H1 (cell line): ENCODE measurements around the gene DMBT1. TPM values are rescaled to one million over a fixed set of nuclear protein-coding genes. Genes with fewer than 3 reads are reported as not detected.

Experiments used
- CTCF ChIA-PET: fragments of 300-600 bp; sonication (Branson Sonifier 250); formaldehyde crosslinking; loops from one replicate; lab custom pipeline; 2021; ENCODE audit not compliant: partially characterized antibody; lab: Charles Lee
- POLR2A ChIA-PET: fragments of 300-600 bp; sonication (Branson Sonifier 250); formaldehyde crosslinking; loops from one replicate; lab custom pipeline; 2021; ENCODE audit warnings: inconsistent platforms; ENCODE audit not compliant: partially characterized antibody; lab: Charles Lee
- DNase-seq, 2 experiments: peaks; one replicate each; pipeline versions ENCODE4 v3.0.0 to v3.0.0-alpha.2; 2010 to 2022; ENCODE audit warnings: low spot score in 2 of 2, low read depth in 1 of 2, mixed read lengths in 1 of 2
- FAIRE-seq: peaks from 2 replicates; lab custom pipeline; 2011; peaks lifted over from hg19 to GRCh38; lab: Jason Lieb, UNC
- H2AFZ ChIP-seq: 2 replicates; pipeline ENCODE4 v1.8.1; 2012; ENCODE audit warnings: low read length, inconsistent platforms
- H2AK5ac ChIP-seq: 2 replicates; pipeline ENCODE4 v1.6.1; 2013; ENCODE audit warnings: low read depth, low read length
- H2BK120ac ChIP-seq: replicated peaks from 2 replicates; pipeline ENCODE3; 2013; ENCODE audit warnings: low read depth, low read length, inconsistent platforms
- H2BK12ac ChIP-seq: 2 replicates; pipeline ENCODE4 v1.6.1; 2013; ENCODE audit warnings: low read depth, low read length
- H2BK15ac ChIP-seq: 2 replicates; pipeline ENCODE4 v1.6.1; 2013; ENCODE audit warnings: low read length
- H2BK20ac ChIP-seq: 2 replicates; pipeline ENCODE4 v1.6.1; 2013; ENCODE audit warnings: low read length
- H2BK5ac ChIP-seq: 2 replicates; pipeline ENCODE4 v1.6.1; 2013; ENCODE audit warnings: low read depth, low read length
- H3K14ac ChIP-seq: 2 replicates; pipeline ENCODE4 v1.6.1; 2013; ENCODE audit warnings: inconsistent platforms; ENCODE audit not compliant: insufficient read length
- H3K18ac ChIP-seq: 2 replicates; pipeline ENCODE4 v1.6.1; 2013; ENCODE audit warnings: low read length; ENCODE audit errors: extremely low read depth
- H3K23ac ChIP-seq: 2 replicates; pipeline ENCODE4 v1.6.1; 2013; ENCODE audit warnings: inconsistent platforms; ENCODE audit not compliant: insufficient read length
- H3K23me2 ChIP-seq: 2 replicates; pipeline ENCODE4 v1.6.1; 2013; ENCODE audit warnings: low read depth, low read length
- H3K27ac ChIP-seq: 2 replicates; pipeline ENCODE4 v1.6.1; 2011; ENCODE audit warnings: low read depth, low read length, inconsistent platforms
- H3K27me3 ChIP-seq, 4 experiments: replicated peaks in 1 of 4; 1 replicate in 1 of 4; 2 replicates in 3 of 4; pipeline versions ENCODE4 v1.6.1 to v1.8.1; 2011 to 2013; ENCODE audit warnings: low read length in 3 of 4, mild to moderate bottlenecking in 3 of 4, inconsistent platforms in 2 of 4, mixed read lengths in 2 of 4, moderate library complexity in 1 of 4; ENCODE audit not compliant: control insufficient read depth in 3 of 4, insufficient read depth in 3 of 4; ENCODE audit errors: extremely low read depth in 1 of 4
- H3K36me3 ChIP-seq, 4 experiments: 2 replicates each; pipeline versions ENCODE4 v1.6.1 to v1.8.1; 2011 to 2013; ENCODE audit warnings: mild to moderate bottlenecking in 4 of 4, low read length in 3 of 4, moderate library complexity in 2 of 4, control low read depth in 1 of 4, inconsistent platforms in 1 of 4; ENCODE audit not compliant: insufficient read depth in 4 of 4, control insufficient read depth in 2 of 4
- H3K4ac ChIP-seq: replicated peaks from 2 replicates; pipeline ENCODE3; 2013; ENCODE audit warnings: low read length, low read depth, mixed read lengths, inconsistent platforms; ENCODE audit not compliant: insufficient read length
- H3K4me1 ChIP-seq, 4 experiments: replicated peaks in 1 of 4; 1 replicate in 1 of 4; 2 replicates in 3 of 4; pipeline versions ENCODE4 v1.6.1 to v1.8.1; 2011 to 2013; ENCODE audit warnings: low read length in 3 of 4, inconsistent platforms in 2 of 4, mixed read lengths in 1 of 4; ENCODE audit not compliant: insufficient read depth in 4 of 4, control insufficient read depth in 3 of 4
- H3K4me2 ChIP-seq, 2 experiments: 2 replicates each; pipeline versions ENCODE4 v1.6.1 to v1.8.1; 2011 to 2013; ENCODE audit warnings: low read depth in 2 of 2, low read length in 2 of 2, control low read depth in 1 of 2, inconsistent platforms in 1 of 2, mild to moderate bottlenecking in 1 of 2; ENCODE audit not compliant: insufficient read depth in 1 of 2
- H3K4me3 ChIP-seq, 4 experiments: fragments of 200-600, 300-600 bp in 1 of 4; sonication (generic), shearing (Covaris generic), sonication (Bioruptor Twin) in 1 of 4; 2 replicates each; pipeline versions ENCODE4 v1.5.1 to v1.8.1; 2011 to 2016; ENCODE audit warnings: low read length in 4 of 4, low read depth in 3 of 4, control low read depth in 2 of 4, inconsistent platforms in 2 of 4, mild to moderate bottlenecking in 2 of 4, mixed read lengths in 1 of 4, moderate library complexity in 1 of 4; ENCODE audit not compliant: insufficient read depth in 2 of 4; ENCODE audit errors: extremely low read depth in 1 of 4
- H3K56ac ChIP-seq: replicated peaks from 2 replicates; pipeline ENCODE3; 2013; ENCODE audit warnings: low read depth, mild to moderate bottlenecking, mixed read lengths, low read length, inconsistent platforms; ENCODE audit not compliant: insufficient read length
- H3K79me1 ChIP-seq: 2 replicates; pipeline ENCODE4 v1.6.1; 2013; ENCODE audit warnings: low read depth, low read length, control low read depth
- H3K79me2 ChIP-seq, 2 experiments: 2 replicates each; pipeline versions ENCODE4 v1.6.1 to v1.8.1; 2012 to 2013; ENCODE audit warnings: low read length in 2 of 2, mild to moderate bottlenecking in 2 of 2, inconsistent platforms in 1 of 2; ENCODE audit not compliant: insufficient read depth in 2 of 2, control insufficient read depth in 1 of 2
- H3K9ac ChIP-seq, 4 experiments: replicated peaks in 1 of 4; 1 replicate in 1 of 4; 2 replicates in 3 of 4; pipeline versions ENCODE4 v1.6.1 to v1.8.1; 2011 to 2013; ENCODE audit warnings: low read depth in 3 of 4, low read length in 3 of 4, control low read depth in 2 of 4, mild to moderate bottlenecking in 2 of 4, moderate library complexity in 2 of 4, inconsistent platforms in 1 of 4; ENCODE audit errors: extremely low read depth in 1 of 4
- H3K9me3 ChIP-seq, 2 experiments: 2 replicates each; pipeline versions ENCODE4 v1.6.1 to v1.8.1; 2012 to 2013; ENCODE audit warnings: mild to moderate bottlenecking in 2 of 2, moderate library complexity in 2 of 2, control low read depth in 1 of 2, inconsistent platforms in 1 of 2, low read depth in 1 of 2, low read length in 1 of 2, mixed read lengths in 1 of 2; ENCODE audit not compliant: insufficient read depth in 2 of 2
- H4K20me1 ChIP-seq, 2 experiments: replicated peaks in 1 of 2; 2 replicates each; pipeline versions ENCODE3 to v1.8.1; 2011 to 2013; ENCODE audit warnings: inconsistent platforms in 2 of 2, low read length in 2 of 2, mild to moderate bottlenecking in 1 of 2; ENCODE audit not compliant: insufficient read depth in 2 of 2, control insufficient read depth in 1 of 2
- H4K5ac ChIP-seq: 2 replicates; pipeline ENCODE4 v1.6.1; 2013; ENCODE audit warnings: low read length, low read depth, mixed read lengths, inconsistent platforms; ENCODE audit not compliant: insufficient read length
- H4K8ac ChIP-seq: 2 replicates; pipeline ENCODE4 v1.8.0; 2013; ENCODE audit warnings: mild to moderate bottlenecking, moderate library complexity, low read length, inconsistent platforms; ENCODE audit not compliant: insufficient read depth; ENCODE audit errors: extremely low read depth
- H4K91ac ChIP-seq: replicated peaks from 2 replicates; pipeline ENCODE3; 2013; ENCODE audit warnings: low read length, mixed read lengths, inconsistent platforms; ENCODE audit not compliant: insufficient read length
- BRCA1 ChIP-seq: IDR thresholded peaks from 2 replicates; pipeline ENCODE4 v1.6.1; 2012; ENCODE audit warnings: low read depth, low read length, improper control_type of control experiment
- CEBPB ChIP-seq: IDR thresholded peaks from 2 replicates; pipeline ENCODE4 v1.6.1; 2012; ENCODE audit warnings: low read depth, low read length
- EGR1 ChIP-seq: IDR thresholded peaks from 2 replicates; pipeline ENCODE4 v1.6.1; 2011; ENCODE audit warnings: low read depth, low read length, borderline replicate concordance
- EP300 ChIP-seq, 2 experiments: IDR thresholded peaks; 1 replicate in 1 of 2; 2 replicates in 1 of 2; pipeline ENCODE4 v1.6.1; 2011 to 2012; ENCODE audit warnings: low read depth in 2 of 2, low read length in 2 of 2, mild to moderate bottlenecking in 2 of 2, borderline replicate concordance in 1 of 2, inconsistent platforms in 1 of 2, moderate library complexity in 1 of 2
- FOSL1 ChIP-seq: IDR thresholded peaks from 2 replicates; pipeline ENCODE4 v1.6.1; 2011; ENCODE audit warnings: mild to moderate bottlenecking, low read depth, low read length, moderate library complexity; ENCODE audit not compliant: insufficient read depth
- HDAC2 ChIP-seq, 2 experiments: fragments of 300-600 bp in 1 of 2; sonication (generic) in 1 of 2; IDR thresholded peaks; 2 replicates each; pipeline ENCODE4 v1.6.1; 2011 to 2012; ENCODE audit warnings: low read depth in 2 of 2, low read length in 2 of 2, mild to moderate bottlenecking in 2 of 2, moderate library complexity in 2 of 2, borderline replicate concordance in 1 of 2, inconsistent platforms in 1 of 2
- NANOG ChIP-seq: IDR thresholded peaks from 2 replicates; pipeline ENCODE4 v1.6.1; 2011; ENCODE audit warnings: low read length, low read depth, mild to moderate bottlenecking, inconsistent platforms; ENCODE audit not compliant: insufficient read depth, poor library complexity, severe bottlenecking
- SP1 ChIP-seq: IDR thresholded peaks from 2 replicates; pipeline ENCODE4 v1.6.1; 2011; ENCODE audit warnings: low read depth, low read length
- SUZ12 ChIP-seq: fragments of 200-600 bp; sonication (generic); IDR thresholded peaks from 2 replicates; pipeline ENCODE4 v1.6.1; 2012; ENCODE audit warnings: mild to moderate bottlenecking, inconsistent platforms, low read length, moderate library complexity, mixed read lengths
- TAF1 ChIP-seq: IDR thresholded peaks from 2 replicates; pipeline ENCODE4 v1.6.1; 2011; ENCODE audit warnings: mild to moderate bottlenecking, low read depth, low read length
- USF2 ChIP-seq: IDR thresholded peaks from 2 replicates; pipeline ENCODE4 v1.6.1; 2011; ENCODE audit warnings: low read length, improper control_type of control experiment
- WGBS, 2 experiments: shearing (Covaris generic) in 1 of 2; methylation state at CpG; one replicate each; pipeline versions ENCODE4 v1.1.6 to v1.1.7; 2013 to 2015; ENCODE audit warnings: low lambda C conversion rate in 2 of 2, mixed read lengths in 2 of 2, inconsistent platforms in 1 of 2, low coverage in 1 of 2, missing lambda C conversion rate in 1 of 2; ENCODE audit not compliant: insufficient replicate concordance in 2 of 2, insufficient coverage in 1 of 2, insufficient read length in 1 of 2; ENCODE audit errors: extremely low coverage in 1 of 2, missing lambda C conversion rate in 1 of 2; 5-methylcytosine and 5-hydroxymethylcytosine counted together
- polyA plus RNA-seq, 7 experiments: library from polyadenylated mRNA; depleted of rRNA in 3 of 7; stranded (reverse) in 5 of 7; unstranded in 2 of 7; fragments of >200 nt in 5 of 7; fragments of 200-250 nt in 2 of 7; gene quantifications; 1 replicate in 5 of 7; 2 replicates in 1 of 7; 4 replicates in 1 of 7; pipeline versions ENCODE4 v1.2.1 to v1.2.3, GENCODE V29; 2011 to 2013; ENCODE audit warnings: missing spikeins in 2 of 7, mixed read lengths in 2 of 7
- total RNA-seq: library from RNA; stranded (reverse); fragmentation: NEBNext Ultra II Directional; extraction: Animal tissue kit (Norgen Biotek cat#: 25700); gene quantifications from 2 replicates; pipeline ENCODE4 v1.2.1, GENCODE V29; 2021

The DMBT1 gene
- total and polyA plus RNA-seq, 2 of the 8 experiments (the other 6 are each of a cell fraction or from before 2014, with no cell fraction given): 0.03 TPM; not detected in 1

- Histone ChIP-seq H3K4me1 (no peaks in the 10 kb centered on the region), H3K23ac (no peak overlapping the region), H2BK20ac (no peak overlapping the region), H3K4ac (no peak overlapping the region), H2AK5ac (no peak overlapping the region), H4K5ac (no peak overlapping the region), H3K9ac (no peak overlapping the region), H2BK12ac (no peak overlapping the region), H3K9me3 (no peaks in the 10 kb centered on the region), H3K79me1 (no peaks in the 10 kb centered on the region), H4K20me1 (no peaks in the 10 kb centered on the region), H3K18ac (no peak overlapping the region), H3K27me3 (no peaks in the 10 kb centered on the region), H2BK120ac (no peak overlapping the region), H4K8ac (no peak overlapping the region), H2BK15ac (no peak overlapping the region), H3K14ac (no peak overlapping the region), H3K56ac (no peak overlapping the region), H3K4me2 (no peak overlapping the region), H2BK5ac (no peak overlapping the region), H3K79me2 (no peaks in the 10 kb centered on the region), H2AFZ (no peak overlapping the region), H3K36me3 (no peaks in the 10 kb centered on the region), H3K23me2 (no peaks in the 10 kb centered on the region), H3K4me3 (no peak overlapping the region), H4K91ac (no peak overlapping the region), H3K27ac (no peak overlapping the region)
- DNase-seq: no peak
- WGBS, 2 experiments: 92% methylated on average over 9 of the region's 9 CpGs; no CpG with 5 or more reads in 1 of the 2 experiments
- ChIA-PET CTCF (interaction anchor here (1.0 to 1.3 kb wide), 4 partner anchors 10 to 220 kb away, joined by 3 to 5 read pairs (median 3); partner anchors contain the start of gene C10orf120), POLR2A (interaction anchor here (0.6 kb wide), 1 partner anchor 93 kb away, joined by 3 read pairs; no protein-coding TSS in a partner anchor)
- FAIRE-seq: no peak
- TF ChIP-seq NANOG (no peak), TAF1 (no peak), EP300 (IDR thresholded peaks at IDR 0.05; ENCODE audit: borderline replicate concordance in 1 of 2, low read depth in 2 of 2, low read length in 2 of 2) (no peak), SP1 (no peak), FOSL1 (no peak), HDAC2 (IDR thresholded peaks at IDR 0.05; ENCODE audit: borderline replicate concordance in 1 of 2, low read depth in 2 of 2, low read length in 2 of 2) (no peak), SUZ12 (no peak), EGR1 (no peak), CEBPB (no peak), USF2 (no peak), BRCA1 (no peak)
Measured at GRCh38 chr10:122655524-122656307, 95.2 kb downstream of the DMBT1 start.
